ENCODE data around the gene TEN1.

GRCh38 chr17:76027159-76027839, 48.3 kb downstream of the TEN1 start, which contains the start of gene EVPL:
- TF ChIP-seq, protein P1, sequence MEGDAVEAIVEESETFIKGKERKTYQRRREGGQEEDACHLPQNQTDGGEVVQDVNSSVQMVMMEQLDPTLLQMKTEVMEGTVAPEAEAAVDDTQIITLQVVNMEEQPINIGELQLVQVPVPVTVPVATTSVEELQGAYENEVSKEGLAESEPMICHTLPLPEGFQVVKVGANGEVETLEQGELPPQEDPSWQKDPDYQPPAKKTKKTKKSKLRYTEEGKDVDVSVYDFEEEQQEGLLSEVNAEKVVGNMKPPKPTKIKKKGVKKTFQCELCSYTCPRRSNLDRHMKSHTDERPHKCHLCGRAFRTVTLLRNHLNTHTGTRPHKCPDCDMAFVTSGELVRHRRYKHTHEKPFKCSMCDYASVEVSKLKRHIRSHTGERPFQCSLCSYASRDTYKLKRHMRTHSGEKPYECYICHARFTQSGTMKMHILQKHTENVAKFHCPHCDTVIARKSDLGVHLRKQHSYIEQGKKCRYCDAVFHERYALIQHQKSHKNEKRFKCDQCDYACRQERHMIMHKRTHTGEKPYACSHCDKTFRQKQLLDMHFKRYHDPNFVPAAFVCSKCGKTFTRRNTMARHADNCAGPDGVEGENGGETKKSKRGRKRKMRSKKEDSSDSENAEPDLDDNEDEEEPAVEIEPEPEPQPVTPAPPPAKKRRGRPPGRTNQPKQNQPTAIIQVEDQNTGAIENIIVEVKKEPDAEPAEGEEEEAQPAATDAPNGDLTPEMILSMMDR (IDR thresholded peaks at IDR 0.05) = no peak
- no peak for TF ChIP-seq POLR2A (IDR thresholded peaks at IDR 0.05)
